ENCODE data around the gene LAMB4.
"Not testable (repeated sequence)": the region's sequence is repeated elsewhere in the genome, so short reads cannot be mapped to it uniquely, and the experiment has no call there.

Gene LAMB4

DNA sequence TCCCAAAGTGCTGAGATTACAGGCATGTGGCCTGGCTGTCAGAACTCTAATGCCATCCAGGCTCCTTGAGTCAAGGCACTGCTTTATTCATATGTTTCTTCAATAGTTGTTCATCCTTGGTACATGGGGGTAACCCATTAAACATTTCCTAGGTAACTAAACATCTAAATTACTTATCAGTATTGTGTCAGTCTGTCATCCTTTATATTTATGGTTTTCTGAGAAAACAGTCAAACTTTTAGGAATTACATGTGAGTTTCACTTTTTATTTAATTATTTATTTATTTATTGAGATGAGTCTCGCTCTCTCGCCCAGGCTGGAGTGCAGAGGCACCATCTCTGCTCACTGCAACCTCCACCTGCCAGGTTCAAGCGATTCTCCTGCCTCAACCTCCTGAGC is 81.7 kb downstream of the LAMB4 start:
- no peak for DNase-seq (ENCODE audit: low spot score)

DNA sequence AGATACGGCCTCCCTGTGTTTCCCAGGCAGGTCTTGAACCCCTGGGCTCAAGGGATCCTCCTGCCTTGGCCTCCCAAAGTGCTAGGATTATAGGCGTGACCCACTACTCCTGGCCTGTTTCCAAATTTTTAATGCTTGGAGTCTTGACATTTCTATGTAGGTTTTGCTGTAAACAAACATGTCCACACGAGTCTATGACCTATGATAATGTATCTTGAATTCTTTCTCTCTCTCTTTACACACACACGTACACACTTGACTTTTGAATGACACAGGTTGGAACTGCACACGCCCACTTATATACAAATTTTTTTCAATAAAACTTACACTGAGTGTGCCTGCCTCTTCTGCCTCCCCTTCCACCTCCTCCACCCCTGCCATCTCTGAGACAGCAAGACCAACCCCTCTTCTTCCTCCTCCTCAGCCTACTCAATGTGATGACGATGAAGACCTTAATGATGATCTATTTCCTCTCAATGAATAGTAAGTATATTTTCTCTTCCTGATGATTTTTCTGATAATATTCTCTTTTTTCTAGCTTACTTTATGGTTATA is 83.1 kb downstream of the LAMB4 start:
- no peak for DNase-seq (ENCODE audit: low spot score)

DNA sequence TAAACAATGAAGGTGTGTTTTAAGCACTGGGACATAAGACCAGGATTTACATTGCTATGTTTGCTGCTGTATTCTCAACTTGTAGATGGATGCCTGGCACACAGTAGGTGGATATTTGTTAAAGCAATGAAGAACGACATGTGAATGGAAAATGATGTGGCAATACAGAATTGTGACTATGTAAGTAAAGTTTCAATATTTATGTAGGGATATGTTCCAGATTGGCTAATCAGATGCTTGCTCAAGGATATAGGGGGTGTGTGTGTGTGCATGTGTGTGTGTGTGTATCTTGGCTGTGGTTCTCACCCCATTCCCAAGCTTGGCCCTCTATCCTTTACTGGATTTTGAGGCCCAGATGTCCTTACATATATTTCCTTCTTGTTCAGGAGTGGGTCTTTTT is 84.5 kb downstream of the LAMB4 start:
- DNase-seq (ENCODE audit: low spot score) = no peak

DNA sequence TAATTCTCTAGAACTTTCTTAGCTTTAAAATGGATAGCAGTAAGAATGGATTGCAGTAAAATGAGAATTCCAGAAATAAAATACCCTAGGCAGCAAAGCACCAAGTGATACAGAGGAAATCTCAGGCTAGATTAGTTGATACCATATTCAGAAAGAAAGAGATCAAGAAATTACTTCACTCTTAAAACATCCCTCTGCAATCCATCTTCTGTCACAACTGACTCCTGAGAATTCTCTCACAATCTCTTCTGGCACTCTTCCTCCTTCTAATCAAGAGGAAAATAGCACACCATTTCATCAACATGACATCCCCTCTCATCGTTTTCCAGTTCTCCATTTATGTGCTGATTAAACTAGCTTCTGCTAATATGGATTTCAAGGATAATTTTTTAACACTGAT is 85.0 kb downstream of the LAMB4 start:
- no peak for DNase-seq (ENCODE audit: low spot score)

DNA sequence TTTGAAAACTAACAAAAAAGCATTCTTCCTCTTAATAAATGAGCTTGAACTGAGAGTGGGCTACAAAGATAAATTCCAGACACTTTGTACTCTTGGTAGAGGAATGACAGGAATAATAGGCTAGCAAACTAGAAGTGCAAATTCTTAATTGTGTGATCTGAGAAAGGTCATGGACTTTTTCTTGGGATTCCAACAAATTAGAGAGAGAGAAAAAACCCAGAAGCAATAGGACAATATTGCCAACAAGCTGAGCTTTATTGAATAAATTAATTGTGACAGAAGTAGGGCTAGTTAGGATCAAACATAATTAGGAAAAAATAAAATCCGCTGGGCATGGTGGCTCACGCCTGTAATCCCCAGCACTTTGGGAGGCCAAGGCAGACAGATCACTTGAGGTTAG is 85.8 kb downstream of the LAMB4 start:
- no peak for DNase-seq (ENCODE audit: low spot score)

DNA sequence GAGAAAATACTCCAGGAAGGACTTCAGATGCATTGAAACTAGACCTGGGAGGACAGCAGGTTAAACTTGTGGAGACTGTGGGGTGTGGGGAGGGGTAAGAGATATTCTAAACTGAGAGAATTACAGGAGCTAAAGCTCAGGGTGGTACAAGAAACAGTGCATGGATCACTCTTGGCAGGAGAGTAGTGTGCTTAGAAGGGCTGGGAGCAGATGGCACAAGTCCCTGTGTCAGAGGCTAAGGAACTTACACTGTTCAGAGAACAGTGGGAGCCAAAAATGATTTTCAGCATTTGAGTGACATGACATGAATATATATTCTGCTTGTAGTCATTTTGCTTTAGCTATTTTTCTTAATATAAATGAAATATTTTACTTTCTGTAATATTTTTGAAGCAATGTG is 91.2 kb downstream of the LAMB4 start:
- no peak for DNase-seq (ENCODE audit: low spot score)

DNA sequence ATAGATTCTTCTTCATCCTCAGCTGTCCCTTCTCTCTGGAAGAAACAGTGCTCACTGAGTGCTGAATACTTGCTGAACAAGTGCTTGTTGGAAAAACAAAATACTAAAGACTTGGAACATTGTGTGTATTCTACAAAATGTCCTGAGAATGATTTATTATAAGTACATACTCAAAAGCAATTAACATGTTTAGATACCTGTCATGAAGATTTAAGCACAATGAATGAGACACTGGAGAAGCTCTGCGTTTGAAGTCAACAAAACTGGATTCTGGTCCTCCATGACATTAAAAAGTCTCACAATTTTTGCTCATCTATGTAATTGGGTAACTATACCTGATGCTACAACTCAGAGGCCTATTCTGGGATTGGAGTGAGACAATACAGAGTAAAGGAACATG is 92.4 kb downstream of the LAMB4 start:
- no peak for DNase-seq (ENCODE audit: low spot score)

DNA sequence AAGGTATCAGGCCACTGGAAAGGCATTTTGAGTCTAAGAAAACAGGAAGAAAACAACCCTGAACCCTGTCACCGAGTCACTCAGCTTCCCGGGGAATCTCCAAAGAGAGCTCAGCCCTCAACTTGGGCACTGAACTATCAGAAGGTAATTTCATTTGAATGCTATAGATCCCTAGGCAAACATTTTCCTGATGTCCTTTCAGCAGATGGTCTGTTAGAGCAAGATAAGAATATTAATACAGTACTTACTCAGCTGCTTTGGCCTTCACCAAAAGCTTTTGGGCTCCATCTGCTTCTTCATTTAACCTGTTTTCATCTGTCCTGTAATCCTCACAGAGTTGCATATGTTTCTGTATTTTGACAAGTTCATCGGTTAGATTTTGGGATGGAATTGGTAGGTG is 93.0 kb downstream of the LAMB4 start:
- no peak for DNase-seq (ENCODE audit: low spot score)

DNA sequence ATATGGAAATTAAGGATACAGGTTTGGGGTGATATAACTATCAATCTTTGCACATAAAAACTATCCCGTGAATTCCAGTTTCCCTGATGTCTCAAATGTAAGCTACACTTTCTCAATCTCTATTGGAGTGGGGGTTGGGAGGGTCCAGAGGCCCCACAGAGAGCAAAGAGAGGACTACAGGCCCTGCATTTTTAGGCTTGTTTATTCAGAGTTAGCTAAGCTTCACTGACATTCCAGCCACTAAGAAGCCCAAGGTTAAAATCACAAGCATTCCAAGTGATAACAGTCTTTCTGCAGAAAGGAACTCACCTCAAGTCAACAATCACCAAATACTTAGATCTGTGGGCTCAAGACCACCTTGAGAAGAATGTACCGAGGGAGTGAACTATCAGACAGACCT is 95.6 kb downstream of the LAMB4 start:
- DNase-seq (ENCODE audit: low spot score) = no peak

DNA sequence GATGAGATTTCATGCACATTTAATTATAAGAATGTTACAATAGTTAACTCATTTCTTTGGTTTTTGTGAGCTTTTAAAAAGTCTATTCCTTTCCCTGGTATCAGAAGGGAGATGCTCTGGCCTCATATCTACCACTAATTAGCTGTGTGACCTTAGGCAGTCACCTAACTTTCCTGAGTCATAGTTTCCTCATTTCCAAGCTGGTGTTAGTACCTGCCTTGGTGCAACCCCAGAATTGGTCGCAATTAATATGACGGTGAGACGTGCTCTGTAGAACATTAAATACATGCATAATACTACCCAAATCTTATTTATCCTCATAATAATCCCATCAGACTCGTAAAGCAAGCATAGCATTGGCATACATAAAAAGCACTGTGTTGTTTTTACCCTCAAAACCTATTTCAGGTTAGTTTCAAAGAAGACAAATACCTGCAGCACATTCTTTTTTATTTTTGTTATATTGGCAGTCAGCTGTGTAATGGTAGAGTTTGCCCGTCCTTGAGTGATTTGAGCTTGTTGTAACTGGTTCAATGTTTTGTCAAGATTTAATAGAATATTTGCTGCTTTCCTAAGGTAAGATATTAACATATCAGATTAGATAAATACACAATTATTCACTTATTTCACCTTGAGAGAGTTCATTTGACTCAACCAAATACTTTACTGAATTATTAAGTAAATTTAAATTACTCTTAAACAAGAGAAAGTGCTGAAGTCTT is 96.2 kb downstream of the LAMB4 start:
- no peak for DNase-seq (ENCODE audit: low spot score)

DNA sequence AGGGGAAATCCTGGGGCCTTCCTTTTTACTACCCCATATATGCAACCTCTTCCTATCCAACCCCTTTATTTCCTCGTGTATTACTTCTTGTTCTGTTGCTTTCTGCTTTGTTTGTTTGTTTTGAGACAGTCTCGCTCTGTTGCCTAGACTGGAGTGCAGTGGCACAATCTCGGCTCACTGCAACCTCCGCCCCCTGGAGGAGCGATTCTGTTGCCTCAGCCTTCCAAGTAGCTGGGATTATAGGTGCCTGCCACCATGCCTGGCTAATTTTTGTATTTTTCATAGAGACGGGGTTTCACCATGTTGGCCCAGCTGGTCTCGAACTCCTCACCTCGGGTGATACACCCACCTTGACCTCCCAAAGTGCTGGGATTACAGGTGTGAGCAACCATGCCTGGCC is 96.9 kb downstream of the LAMB4 start:
- DNase-seq (ENCODE audit: low spot score) = not testable (repeated sequence)

DNA sequence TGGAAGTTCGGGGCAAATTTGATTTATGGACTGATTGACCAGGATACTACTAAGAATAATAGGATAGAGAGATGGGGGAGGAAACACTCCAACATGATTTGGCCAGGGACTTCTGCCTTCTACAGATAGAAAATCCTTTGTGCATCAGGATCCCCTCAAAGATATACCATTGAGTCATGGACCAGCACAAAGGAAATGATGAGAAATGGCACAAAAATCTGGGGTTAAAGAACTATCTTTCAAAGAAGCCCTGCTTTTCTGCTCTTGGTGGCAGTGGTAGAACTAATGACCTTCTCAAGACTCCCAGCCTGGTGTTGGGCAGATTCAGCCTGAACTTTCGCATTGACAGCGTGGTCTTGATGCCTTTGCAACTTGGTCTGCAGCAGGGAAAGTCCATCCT is 99.6 kb downstream of the LAMB4 start:
- no peak for DNase-seq (ENCODE audit: low spot score)

DNA sequence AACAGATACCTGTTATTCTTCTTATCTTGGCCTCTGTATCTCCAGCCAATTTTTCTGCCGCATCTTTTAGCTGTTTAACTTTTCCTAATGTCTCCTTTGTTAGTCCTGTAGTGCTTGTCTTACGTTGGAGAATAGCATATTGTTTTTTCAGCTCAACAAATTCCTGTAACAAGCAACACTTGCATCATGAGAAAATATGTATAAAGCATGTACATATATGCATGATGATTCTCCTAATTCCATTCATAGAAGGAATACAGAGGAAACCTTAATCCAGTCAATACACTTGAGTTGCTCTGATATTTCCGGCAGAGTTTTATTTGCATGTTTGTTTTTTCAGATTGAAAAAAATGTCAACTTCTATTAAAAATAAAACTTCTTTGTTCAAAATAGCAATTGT is 101.1 kb downstream of the LAMB4 start:
- DNase-seq (ENCODE audit: low spot score) = no peak

DNA sequence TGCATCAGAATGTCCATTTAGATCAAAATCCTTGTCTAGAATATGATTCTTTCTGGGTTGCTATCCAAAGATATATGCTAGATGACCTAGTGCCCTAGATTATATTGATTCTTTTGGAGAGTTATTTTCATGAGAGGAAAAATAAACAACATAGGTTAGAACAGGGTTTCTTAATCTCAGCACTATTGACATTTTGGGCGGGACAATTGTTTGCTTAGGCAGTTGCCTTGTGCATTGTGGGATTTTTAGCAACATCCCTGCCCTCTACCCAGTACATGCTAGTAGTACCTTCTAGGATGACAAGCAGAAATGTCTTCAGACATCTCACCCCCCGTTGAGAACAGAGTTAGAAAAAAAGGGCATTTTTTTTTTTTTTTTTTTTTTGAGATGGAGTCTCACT is 102.0 kb downstream of the LAMB4 start:
- no peak for DNase-seq (ENCODE audit: low spot score)

DNA sequence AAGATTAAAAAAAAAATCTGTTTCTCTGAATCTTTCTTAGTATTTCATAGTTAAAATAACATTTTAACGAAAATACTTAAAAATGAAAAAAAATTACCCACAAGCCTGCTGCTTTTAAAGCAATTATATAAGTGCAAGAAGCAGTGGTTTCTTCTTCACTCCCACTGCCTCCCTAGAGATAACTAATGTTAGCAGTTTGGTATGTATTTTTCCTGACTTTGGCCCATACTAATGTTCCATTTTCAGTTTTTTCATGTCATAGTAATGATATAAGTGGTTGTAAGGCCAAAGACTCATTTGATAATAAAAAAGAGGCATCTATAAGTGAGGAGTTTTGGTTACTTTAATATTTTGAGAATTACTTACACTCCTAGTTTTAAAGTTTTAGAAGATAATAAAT is 102.9 kb downstream of the LAMB4 start:
- no peak for DNase-seq (ENCODE audit: low spot score)

DNA sequence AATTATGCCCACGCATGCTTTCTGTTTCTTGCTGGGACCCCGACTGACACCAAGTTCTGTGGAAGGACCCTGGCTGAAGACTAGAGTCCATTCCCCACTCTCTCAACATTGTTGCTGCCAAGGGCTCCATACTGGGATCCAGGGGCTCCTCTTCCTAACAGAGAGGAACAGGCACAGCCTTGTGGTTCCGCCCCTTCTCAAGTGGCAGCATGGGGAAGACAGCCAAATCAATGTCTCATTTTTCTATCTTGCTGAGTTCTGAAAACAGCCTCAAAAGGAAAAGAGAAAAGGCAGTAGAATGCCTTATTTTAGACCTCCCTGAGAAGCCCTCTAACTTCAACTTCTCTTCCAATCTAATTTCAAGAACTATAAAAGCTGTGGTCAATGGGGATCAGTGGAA is 103.5 kb downstream of the LAMB4 start:
- no peak for DNase-seq (ENCODE audit: low spot score)

DNA sequence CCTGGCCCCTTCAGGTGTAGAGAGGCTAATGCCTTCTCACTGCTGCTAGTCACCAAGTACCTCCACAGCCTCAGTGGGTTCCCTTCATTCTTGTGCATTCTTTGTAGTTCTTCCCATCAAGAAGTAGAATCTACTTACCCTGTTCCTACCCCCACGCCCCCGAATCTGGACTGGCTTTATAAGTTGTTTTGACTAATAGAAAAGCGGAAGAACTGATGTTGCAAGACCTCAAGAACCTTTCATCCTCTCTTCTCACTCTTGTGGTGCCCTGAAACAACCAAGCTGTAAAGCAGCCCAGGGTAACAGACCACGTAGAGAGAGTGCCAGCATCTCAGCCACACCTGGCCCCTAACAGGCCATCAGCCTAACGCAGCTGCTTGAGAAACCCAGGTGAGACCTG is 104.0 kb downstream of the LAMB4 start:
- no peak for DNase-seq (ENCODE audit: low spot score)

DNA sequence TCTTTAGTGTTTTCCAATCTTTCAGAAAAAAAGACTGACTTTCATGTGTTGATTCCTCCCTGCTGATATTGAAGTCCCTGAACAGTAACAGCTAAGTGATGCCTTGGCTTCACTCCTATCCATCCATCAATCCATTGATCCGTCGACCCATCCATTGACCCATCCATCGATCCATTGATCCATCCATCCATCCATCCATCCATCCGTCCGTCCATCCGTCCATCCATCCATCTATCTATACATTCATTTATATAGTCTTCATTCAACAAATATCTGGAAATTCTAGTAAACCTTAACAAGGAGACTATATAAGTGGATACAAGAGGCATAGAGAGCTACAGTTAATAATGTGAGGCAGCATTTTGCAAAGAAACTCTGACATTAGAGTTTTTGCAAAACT is 105.6 kb downstream of the LAMB4 start:
- DNase-seq (ENCODE audit: low spot score) = no peak

DNA sequence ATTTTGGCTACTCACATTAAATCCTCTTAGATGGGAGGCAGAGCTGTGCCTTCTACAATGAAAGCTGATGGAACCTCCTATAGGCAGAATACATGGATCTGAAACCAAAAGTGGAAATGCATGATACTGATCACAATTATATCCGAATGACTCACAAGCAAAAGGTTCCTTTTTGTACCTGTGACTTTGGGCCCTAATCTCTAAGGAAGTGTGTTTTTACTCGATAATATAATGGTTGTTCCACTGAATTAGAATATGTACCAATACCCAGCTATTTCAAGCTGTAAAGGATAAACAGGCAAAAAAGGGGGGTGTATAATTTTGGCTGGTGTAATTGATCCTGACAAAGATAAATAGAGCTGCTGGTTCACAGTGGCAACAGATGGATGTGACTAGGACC is 109.6 kb downstream of the LAMB4 start:
- DNase-seq (ENCODE audit: low spot score) = no peak

DNA sequence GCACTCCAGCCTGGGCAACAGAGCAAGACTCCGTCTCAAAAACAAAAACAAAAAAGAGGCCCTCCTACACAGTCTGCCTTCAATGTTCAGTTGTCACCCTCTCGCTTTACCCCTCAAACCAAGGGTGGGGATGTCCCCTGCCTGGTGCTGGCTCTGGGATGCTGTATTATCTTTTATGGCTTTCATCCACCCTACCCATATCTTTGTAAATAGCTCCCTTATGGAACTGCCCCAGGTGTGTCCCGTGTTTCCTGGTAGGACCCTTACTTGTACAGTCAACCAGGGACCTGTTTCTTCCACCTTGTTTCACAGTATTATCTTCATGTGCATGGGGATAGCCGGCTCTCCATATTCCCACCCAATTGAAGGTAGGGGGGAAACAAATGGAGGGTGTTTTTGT is 111.5 kb downstream of the LAMB4 start:
- DNase-seq (ENCODE audit: low spot score) = no peak

DNA sequence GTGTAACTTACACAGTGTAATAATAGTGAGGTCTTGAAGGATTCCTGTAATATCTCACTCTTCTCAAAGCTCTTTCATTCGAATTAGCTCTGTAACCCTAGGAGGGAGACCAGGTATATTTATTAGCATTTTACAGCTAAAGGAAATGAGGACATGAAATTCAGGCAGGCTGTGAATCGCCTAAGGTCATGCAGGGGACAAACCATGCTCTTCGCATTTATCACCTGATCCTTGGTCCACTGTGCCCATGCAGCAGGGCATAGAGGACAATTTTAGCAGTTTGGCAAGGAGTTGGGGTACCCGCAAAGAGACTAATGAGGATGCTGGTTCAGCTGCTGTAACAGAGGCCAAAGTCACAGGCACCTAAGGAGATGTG is 112.4 kb downstream of the LAMB4 start:
- no peak for DNase-seq (ENCODE audit: low spot score)

DNA sequence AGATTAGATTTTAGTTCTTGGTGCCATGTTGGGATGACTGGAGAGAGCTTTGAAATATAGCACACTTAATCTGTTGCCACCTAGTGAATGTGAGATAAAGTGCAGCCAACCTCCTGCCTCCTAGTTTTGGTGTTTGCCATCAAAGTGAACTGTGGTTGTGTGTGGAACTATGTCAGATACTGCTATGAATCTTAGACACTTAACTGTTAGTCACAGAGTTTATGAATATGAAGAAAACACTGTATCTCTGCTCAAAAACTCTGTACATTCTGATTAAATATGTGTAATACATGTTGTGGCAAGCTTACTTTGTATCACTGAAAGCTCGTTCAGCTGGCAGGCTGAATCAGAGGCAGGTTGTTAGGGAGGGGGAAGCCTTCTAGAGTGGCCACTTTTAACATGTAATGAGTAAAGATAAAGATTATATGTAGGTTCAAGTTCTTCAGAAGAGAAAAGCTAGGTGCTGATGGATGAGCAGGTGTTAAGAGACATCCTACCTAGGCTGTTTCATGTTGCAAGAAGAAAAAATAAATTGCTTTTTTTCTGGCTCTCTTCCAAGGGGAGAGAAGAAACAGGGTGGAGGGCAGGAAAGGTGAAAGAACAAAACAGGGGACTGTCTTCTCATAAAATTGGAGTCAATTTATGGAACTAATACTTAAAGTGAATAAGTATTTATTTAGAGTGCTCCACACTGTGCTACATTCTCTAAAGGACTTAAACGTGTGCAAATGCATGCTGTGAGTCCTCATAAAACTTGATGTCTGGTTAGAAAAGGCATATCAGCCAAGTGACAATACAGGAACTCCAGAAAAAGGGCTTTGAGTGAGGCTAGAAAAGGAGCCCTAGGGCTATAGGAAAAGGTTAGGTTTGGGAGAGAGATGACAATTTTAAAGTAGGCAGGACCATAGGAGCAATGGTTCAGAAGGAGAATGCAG is 113.1 kb downstream of the LAMB4 start:
- no peak for DNase-seq (ENCODE audit: low spot score)

DNA sequence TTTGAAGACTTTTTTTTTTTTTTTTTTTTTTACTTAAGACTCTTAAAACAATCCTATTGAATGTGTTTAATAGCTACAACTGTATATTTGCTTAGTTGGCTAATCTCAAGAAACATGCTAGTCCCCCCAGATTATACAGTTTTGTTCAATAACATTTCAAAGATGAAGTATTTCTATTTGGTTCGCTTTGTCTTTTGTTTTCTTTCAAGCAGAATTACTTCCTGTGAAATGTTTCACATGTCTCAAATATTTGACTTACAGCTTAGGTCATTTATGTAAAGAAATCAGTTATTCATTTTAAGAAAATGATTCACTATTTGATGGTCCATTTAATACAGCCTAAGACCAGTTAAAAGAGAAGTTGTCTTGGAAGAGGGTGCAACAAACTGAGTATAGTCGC is 114.4 kb downstream of the LAMB4 start:
- DNase-seq (ENCODE audit: low spot score) = no peak
